Left ventricle myocardium inferior (tissue), 1 donor: Measurements from ENCODE around the gene TRAPPC12. TPM values are rescaled to one million over a fixed set of nuclear protein-coding genes. Genes with fewer than 3 reads are reported as not detected.

Source experiments
- DNase-seq: peaks from one replicate; pipeline ENCODE4 v3.0.0-alpha.2; 2020
- H3K27ac ChIP-seq: fragments of 200-600 bp; replicated peaks from 2 replicates; pipeline ENCODE4 v1.8.0; 2021
- H3K27me3 ChIP-seq: fragments of 200-600 bp; 2 replicates; pipeline ENCODE4 v1.8.0; 2021; ENCODE audit warnings: low read depth
- H3K36me3 ChIP-seq: fragments of 200-600 bp; 2 replicates; pipeline ENCODE4 v1.8.0; 2021
- H3K4me1 ChIP-seq: fragments of 200-600 bp; 2 replicates; pipeline ENCODE4 v1.8.0; 2021
- H3K4me3 ChIP-seq: fragments of 200-600 bp; 2 replicates; pipeline ENCODE4 v1.8.0; 2021; ENCODE audit warnings: mild to moderate bottlenecking, moderate library complexity
- H3K9me3 ChIP-seq: fragments of 200-600 bp; replicated peaks from 2 replicates; pipeline ENCODE4 v1.8.0; 2021
- intact Hi-C: fragments of 100-400 bp; cut with micrococcal nuclease; formaldehyde crosslinking; loops from one replicate; pipeline ENCODE4 v1.11.0; 2022
- total RNA-seq: library from RNA; stranded (reverse); fragmentation: NEBNext Ultra II Directional; extraction: Animal tissue kit (Norgen Biotek cat#: 25700); gene quantifications from one replicate; pipeline ENCODE4 v1.2.1, GENCODE V29; 2021
- TF ChIP-seq, protein P1 (sequence below): fragments of 200-600 bp; IDR thresholded peaks from 2 replicates; pipeline ENCODE4 v1.8.0; 2021; ENCODE audit warnings: antibody characterized with exemption, mild to moderate bottlenecking, borderline replicate concordance
- donor health status: DM: no; HTN: yes; CAD: no; lungs with severe emphysema.

The TRAPPC12 gene
- total RNA-seq, 1 donor from 2014 or later, result 127 TPM

DNA sequence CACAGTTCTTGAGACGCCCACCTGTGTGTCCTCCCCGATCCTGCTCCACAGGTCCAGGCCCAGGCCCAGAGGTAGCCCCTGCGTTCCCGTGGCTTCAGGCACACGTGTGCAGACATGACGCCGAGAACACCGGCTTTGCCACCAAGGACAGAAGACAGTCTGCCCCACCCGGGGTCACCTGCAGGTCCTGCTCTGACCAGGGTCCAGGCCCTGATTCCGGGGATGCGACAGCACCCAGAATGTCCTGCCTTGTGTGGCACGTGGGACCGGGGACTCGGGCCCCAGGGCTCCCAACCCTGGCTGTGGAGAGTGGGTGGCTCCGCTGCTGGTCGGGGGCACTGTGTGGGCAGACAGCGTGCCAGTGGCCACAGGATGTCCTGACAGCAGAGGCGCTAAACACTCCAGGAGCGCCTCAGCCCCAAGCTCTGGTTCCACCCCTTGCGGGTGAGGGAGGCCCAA lies 102.9 kb downstream of the TRAPPC12 start:
- intact Hi-C loops, result no loop called here

DNA sequence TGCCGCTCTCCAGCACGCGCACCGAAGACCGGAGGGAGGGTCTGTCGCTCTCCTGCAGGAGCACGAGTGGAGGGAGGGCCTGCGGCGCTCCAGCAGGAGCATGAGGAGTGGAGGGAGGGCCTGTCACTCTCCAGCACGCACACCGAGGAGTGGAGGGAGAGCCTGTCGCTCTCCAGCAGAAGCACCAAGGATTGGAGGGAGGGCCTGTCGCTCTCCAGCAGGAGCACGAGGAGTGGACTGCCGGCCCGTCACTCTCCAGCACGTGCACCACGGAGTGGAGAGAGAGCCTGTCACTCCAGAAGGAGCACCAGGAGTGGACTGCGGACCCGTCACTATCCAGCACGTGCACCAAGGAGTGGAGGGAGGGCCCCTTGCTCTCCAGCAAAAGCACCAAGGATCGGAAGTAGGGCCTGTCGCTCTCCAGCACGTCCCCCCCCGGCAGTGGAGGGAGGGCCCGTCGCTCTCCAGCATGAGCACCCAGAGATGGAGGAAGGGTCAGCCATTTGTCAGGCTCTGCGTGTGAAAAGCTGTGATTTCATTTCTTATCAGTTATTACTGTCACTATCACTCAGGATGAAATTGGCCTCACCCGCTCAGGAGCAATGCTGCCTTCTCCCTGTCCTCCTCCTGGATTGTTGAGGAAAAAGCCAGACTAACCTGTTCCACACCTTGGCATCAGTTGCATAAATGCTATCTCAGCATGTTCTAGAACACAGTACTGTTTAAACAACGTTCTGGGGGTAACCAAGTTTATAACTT lies 103.9 kb downstream of the TRAPPC12 start:
- Histone ChIP-seq H3K27me3 (no peaks in the 10 kb centered on the region), H3K36me3 (peaks cover 21% of the 10 kb centered on the region), H3K4me3 (peak overlapping the region; percentile 45), H3K27ac (peak overlapping the region; percentile 33), H3K4me1 (peaks cover 11% of the 10 kb centered on the region), H3K9me3 (peaks cover 6% of the 10 kb centered on the region)
- intact Hi-C loops, result no loop called here
- TF ChIP-seq, protein P1, sequence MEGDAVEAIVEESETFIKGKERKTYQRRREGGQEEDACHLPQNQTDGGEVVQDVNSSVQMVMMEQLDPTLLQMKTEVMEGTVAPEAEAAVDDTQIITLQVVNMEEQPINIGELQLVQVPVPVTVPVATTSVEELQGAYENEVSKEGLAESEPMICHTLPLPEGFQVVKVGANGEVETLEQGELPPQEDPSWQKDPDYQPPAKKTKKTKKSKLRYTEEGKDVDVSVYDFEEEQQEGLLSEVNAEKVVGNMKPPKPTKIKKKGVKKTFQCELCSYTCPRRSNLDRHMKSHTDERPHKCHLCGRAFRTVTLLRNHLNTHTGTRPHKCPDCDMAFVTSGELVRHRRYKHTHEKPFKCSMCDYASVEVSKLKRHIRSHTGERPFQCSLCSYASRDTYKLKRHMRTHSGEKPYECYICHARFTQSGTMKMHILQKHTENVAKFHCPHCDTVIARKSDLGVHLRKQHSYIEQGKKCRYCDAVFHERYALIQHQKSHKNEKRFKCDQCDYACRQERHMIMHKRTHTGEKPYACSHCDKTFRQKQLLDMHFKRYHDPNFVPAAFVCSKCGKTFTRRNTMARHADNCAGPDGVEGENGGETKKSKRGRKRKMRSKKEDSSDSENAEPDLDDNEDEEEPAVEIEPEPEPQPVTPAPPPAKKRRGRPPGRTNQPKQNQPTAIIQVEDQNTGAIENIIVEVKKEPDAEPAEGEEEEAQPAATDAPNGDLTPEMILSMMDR, result no peak
- peak; percentile 83 for DNase-seq

More for the DNA sequence above, 102.9 kb downstream of the TRAPPC12 start:
- Histone ChIP-seq H3K9me3 (peaks cover 5% of the 10 kb centered on the region), H3K4me1 (peaks cover 3% of the 10 kb centered on the region), H3K27me3 (no peaks in the 10 kb centered on the region), H3K27ac (no peak overlapping the region), H3K36me3 (peaks cover 32% of the 10 kb centered on the region), H3K4me3 (peak overlapping the region; percentile 44)
- TF ChIP-seq, protein P1, result no peak
- no peak for DNase-seq

DNA sequence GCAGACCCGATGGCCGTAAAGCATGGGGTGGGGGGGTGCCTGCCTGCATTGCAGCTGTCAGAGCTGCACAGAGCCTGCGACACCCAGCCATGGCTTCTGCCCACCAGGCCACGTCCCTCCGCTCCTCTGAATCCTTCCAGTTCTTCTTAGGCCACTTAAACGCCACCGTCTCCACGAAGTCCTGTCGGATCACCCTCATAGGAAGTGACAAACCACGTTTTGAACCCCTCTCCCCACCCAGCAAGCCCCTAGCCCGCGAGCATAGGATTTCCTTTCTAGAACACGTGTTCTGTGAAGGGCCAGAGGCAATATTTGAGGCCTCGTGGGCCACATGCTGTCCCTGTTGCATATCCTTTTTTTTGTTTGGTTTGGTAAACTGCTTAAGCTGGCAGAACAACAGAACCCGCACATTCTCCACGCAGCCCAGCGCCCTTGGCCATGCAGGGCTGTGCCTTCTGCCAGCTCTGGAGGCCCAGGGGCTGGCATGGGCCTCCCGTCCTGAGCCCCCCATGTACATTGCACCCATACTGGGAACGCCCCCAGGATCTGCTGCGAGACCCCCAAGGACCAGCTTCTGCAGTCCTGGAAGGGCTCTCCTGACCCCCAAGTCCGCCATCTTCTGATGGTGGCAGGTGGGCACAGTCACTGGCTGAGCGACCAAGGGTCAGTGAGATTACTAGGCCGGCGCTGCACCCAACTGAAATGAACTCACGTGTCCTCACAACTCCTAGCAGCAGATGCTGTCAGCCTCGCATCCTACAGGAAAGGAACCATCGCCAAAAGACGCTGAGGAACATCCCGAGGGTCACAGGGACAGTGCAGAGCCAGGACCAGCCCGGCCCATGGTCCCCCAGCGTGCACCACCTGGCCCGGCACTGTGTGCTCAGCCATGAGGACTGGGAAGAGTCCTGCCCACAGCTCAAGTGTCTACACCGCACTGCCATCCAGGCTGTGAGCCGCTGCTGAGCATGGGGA lies 104.8 kb downstream of the TRAPPC12 start:
- peaks cover 11% of the 10 kb centered on the region for H3K4me1 ChIP-seq
- intact Hi-C loops, result no loop called here
- H3K9me3 ChIP-seq, result peaks cover 6% of the 10 kb centered on the region
- no peak overlapping the region for H3K4me3 ChIP-seq
- H3K27me3 ChIP-seq, result no peaks in the 10 kb centered on the region
- no peak for DNase-seq
- H3K27ac ChIP-seq, result no peak overlapping the region
- H3K36me3 ChIP-seq, result peaks cover 13% of the 10 kb centered on the region
- TF ChIP-seq, protein P1, result no peak

DNA sequence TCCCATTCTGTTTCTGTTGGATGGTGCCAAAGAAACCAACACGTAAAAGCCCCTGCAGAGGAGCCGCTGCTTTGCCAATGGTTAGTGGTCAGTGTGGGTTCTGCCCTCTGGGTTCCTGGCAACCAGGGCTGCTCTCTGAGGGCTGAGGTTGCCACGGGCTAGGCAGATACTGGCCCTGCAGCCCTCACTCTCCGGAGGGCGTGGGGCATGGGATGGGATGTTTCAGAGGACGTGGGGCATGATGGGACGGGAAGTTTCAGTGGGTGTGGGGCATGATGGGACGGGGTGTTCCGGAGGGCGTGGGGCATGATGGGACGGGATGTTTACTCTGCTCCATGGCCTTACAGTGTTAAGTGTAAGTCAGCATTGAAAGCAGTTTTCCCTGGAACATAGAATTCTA lies 105.7 kb downstream of the TRAPPC12 start:
- no peak overlapping the region for H3K27ac ChIP-seq
- no peaks in the 10 kb centered on the region for H3K27me3 ChIP-seq
- TF ChIP-seq, protein P1, result no peak
- DNase-seq, result no peak
- no peak overlapping the region for H3K4me3 ChIP-seq
- H3K9me3 ChIP-seq, result peaks cover 6% of the 10 kb centered on the region
- intact Hi-C loops, result no loop called here
- H3K4me1 ChIP-seq, result peaks cover 11% of the 10 kb centered on the region
- peaks cover 4% of the 10 kb centered on the region for H3K36me3 ChIP-seq

DNA sequence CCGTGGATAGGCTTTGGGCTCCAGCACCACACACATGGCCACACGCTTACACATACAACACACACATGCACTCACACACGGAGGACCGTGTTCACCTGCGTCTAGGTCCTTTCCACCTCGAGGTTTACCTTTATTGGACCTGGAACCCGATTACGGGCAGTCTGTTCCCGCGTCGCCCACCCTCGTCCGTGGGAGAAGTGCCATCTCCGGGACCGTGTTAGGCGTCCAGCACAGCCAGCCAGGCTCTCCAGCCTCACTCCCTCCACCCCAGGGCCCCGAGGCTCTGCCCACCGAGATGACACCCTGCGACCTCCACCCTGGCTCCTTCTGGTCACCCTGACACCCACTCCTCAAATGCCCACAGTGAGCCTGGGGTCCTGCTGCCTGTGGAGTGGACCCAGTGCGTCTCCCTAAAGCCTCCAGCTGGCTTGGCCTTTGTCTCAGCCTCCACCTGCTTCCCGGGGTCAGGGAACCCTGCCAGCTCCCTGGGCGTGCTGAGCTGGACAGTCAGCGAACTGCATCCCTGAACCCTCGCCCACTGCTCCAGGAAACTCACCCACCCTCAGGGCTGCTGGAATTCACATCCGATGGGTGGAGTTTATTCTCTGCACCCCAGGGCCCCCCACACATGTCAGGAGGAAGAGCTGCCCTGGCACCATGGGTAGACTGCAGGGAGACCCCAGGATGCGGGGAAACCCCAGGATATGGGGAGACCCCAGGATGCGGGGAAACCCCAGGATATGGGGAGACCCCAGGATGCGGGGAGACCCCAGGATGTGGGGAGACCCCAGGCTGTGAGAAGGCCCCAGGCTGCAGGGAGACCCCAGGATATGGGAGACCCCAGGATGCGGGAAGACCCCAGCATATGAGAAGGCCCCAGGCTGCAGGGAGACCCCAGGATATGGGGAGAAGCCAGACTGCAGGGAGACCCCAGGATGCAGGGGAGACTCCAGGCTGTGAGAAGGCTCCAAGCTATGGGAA lies 106.8 kb downstream of the TRAPPC12 start:
- H3K36me3 ChIP-seq, result no peaks in the 10 kb centered on the region
- no peak overlapping the region for H3K4me3 ChIP-seq
- TF ChIP-seq, protein P1, result no peak
- H3K27me3 ChIP-seq, result no peaks in the 10 kb centered on the region
- no peak overlapping the region for H3K27ac ChIP-seq
- peaks cover 6% of the 10 kb centered on the region for H3K9me3 ChIP-seq
- intact Hi-C loops, result no loop called here
- no peak for DNase-seq
- H3K4me1 ChIP-seq, result peaks cover 11% of the 10 kb centered on the region
